ENCODE results near the gene PODN. TPM values are rescaled to one million over a fixed set of nuclear protein-coding genes. Genes with fewer than 3 reads are reported as not detected.

PODN gene, protein sequence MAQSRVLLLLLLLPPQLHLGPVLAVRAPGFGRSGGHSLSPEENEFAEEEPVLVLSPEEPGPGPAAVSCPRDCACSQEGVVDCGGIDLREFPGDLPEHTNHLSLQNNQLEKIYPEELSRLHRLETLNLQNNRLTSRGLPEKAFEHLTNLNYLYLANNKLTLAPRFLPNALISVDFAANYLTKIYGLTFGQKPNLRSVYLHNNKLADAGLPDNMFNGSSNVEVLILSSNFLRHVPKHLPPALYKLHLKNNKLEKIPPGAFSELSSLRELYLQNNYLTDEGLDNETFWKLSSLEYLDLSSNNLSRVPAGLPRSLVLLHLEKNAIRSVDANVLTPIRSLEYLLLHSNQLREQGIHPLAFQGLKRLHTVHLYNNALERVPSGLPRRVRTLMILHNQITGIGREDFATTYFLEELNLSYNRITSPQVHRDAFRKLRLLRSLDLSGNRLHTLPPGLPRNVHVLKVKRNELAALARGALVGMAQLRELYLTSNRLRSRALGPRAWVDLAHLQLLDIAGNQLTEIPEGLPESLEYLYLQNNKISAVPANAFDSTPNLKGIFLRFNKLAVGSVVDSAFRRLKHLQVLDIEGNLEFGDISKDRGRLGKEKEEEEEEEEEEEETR
- 19.4 TPM for total RNA-seq
- long read RNA-seq, transcript PODN-201 (11 exons, 3,010 nt), result major isoform, 11 of 28 reads
- long read RNA-seq, partial matches to known transcripts, result 14 of 28 reads
- long read RNA-seq, other reads (novel, unspliced or antisense), result 3 of 28 reads

DNA sequence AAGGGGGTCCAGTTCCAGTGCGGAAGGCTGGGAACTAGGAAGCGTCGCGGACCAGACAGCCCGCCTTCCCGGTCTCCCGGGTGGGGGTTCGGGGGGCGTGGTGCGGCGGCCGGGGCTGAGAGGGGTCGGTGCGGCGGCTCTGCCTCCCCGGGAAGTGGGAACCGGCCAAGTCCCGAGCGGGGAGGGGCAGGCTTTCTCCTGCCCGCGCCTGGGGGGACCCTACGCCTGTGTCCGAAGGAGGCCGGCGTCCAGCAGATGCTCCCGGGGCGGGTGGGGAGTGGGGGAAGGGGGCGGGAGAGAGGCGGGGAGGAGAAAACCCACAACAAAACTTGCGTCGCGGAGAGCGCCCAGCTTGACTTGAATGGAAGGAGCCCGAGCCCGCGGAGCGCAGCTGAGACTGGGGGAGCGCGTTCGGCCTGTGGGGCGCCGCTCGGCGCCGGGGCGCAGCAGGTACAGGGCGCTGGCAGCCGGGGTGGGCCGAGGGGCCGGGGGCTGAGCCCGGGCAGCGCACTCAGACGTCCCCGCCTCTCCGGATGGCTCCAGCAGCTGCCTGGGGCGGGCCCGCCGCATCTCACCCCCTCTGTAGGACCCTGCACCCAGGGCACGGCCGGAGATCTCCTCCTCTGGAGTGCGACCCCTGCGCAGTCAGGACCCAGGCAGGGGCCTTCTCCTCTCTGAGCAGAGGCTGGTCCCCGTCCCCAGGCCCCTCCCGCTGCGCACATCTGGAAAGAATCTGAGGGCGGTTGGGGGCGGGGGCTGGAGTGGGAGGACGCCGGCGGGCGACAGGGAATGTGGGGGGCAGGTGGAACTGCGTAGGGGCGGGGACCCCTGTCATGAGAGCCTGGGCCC is at the start of gene PODN:
TSS of gene PODN (plus strand) at position 355 of the 849 bp plus-strand sequence. CDS start 7,643 bp downstream, outside the sequence.
- intact Hi-C loops (cut with DNase I), result loop anchor here (5.0 kb wide), 1 partner anchor 60 kb away; no protein-coding TSS in a partner anchor
- DNase-seq (ENCODE audit: low spot score), result peak; percentile 71

DNA sequence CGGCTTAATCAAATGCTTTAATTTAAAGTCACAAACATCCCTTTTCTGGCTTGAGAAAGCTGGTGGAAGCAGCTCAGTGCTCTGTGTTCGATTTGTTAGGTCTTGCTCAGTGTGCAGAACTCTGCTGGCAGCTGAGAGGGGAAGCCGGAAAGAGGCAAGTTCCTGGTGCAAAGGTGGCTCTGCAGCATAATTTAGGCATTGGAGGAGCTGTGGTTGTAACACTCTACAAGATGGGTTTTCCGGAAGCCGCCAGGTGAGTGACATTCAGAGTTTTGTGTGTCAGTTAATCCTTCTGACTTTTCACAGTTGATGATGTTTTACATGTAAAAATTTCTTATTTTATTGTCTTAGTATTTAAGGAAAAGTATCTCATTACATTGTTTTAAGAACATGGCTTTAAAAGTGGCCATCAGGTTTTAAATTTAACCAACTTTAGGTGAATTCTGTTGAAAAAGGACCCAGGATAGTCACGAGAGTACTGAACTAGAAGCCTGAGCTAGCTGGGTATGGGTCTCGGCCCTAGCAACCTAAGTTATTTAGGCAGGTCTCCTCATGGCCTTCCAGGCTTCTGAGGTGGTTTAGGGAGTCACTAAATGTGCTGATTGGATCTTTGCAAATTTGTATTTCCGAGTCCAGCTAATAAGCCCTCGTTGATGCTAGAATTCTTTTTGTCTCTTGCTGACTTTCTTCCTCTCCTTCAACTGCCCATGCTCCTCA is 47.1 kb upstream of the PODN start:
- intact Hi-C loops (cut with DNase I), result loop anchor here (2.0 kb wide), 1 partner anchor 32 kb away; no protein-coding TSS in a partner anchor
- peak; percentile 87 for DNase-seq (ENCODE audit: low spot score)

- intact Hi-C loops (cut with DNase I), result loop anchor here (2.0 kb wide), 1 partner anchor 31 kb away; no protein-coding TSS in a partner anchor
These were observed 46.5 kb upstream of the PODN start for GRCh38 chr1:53015508-53015860.

DNA sequence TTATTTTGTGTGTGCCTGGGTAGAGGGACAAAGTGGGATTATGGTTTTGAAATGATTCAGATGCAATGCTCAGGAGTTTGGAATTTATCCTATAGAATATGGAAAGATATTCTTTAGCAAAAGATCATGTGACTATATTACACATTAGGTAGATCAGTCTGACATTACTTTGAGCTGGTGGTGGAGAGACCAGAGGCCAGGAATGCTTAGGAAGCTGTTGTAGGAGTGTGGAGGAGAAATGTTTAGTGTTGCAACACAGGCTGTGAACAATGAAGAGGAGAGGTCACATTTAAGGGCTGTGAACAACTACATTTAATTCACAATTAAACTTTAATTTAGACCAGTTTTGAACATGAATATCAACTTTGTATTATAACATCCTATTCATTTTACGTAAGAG is 45.3 kb upstream of the PODN start:
- intact Hi-C loops (cut with DNase I), result no loop called here
- DNase-seq (ENCODE audit: low spot score), result no peak

More at GRCh38 chr1:53015508-53015860, 46.5 kb upstream of the PODN start:
- no peak for DNase-seq (ENCODE audit: low spot score)

GRCh38 chr1:53020588-53020987 is 41.4 kb upstream of the PODN start:
- DNase-seq (ENCODE audit: low spot score), result no peak
- intact Hi-C loops (cut with DNase I), result no loop called here

GRCh38 chr1:53022179-53022578 is 39.8 kb upstream of the PODN start:
- no peak for DNase-seq (ENCODE audit: low spot score)
- intact Hi-C loops (cut with DNase I), result no loop called here

DNA sequence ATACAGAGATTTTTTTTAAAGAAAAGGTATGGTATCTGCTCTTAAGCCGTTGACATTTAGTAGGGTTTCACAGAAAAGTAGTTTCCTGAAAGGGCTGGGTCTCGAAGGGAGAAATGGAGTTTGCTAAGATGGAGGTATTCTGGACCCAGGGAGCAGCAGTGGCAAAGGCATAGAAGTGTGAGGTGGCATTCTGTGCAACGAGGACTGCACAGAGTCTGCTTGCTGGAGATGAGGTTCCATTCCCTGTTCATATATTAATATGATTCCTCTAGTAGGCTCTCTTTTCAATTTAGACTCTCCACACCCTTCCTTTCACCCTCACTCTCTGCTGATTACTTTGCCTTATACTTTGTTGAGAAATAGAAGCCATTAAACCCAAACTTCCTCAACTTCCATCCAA is 38.5 kb upstream of the PODN start:
- no peak for DNase-seq (ENCODE audit: low spot score)
- intact Hi-C loops (cut with DNase I), result no loop called here

GRCh38 chr1:53024117-53024516 is 37.9 kb upstream of the PODN start:
- intact Hi-C loops (cut with DNase I), result no loop called here

DNA sequence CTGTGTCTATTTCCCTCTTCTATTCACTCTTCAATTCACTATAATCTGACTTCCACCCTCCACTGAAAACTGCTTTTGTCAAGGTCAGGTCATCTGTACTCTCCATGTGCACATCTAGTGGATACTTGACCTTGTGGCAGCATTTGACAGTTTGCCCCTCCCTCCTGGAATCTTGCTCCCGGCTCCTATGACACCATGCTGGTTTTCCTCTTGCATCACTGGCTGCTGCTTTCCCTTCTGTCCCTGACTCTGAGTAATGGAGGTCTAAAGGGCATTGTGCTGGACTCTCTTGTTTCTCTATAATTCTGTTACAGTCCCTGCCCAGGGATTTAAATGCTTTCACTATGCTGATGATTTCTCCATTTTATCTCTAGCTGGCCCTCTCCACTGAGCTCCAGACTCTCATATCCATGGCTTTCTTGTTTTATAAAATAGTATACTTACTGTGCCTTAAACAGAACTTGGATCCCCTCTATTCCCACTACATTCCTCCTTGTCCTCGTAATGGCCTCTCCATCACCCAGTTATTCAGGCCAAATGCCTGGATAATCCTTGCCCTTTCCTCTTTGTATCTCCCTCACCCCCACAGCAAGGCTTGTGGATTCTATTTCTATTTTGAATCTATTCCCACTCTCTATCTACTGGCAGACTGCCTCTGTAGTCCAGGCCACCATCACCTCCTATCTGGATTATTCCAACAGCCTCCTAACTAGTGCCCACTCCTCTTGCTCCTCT is 36.8 kb upstream of the PODN start:
- intact Hi-C loops (cut with DNase I), result loop anchor here (1.0 kb wide), 1 partner anchor 24 kb away; no protein-coding TSS in a partner anchor
- DNase-seq (ENCODE audit: low spot score), result no peak

More at GRCh38 chr1:53024117-53024516, 37.9 kb upstream of the PODN start:
- DNase-seq (ENCODE audit: low spot score), result no peak

- intact Hi-C loops (cut with DNase I), result loop anchor here (1.0 kb wide), 1 partner anchor 24 kb away; no protein-coding TSS in a partner anchor
- no peak for DNase-seq (ENCODE audit: low spot score)
These were observed 36.3 kb upstream of the PODN start for GRCh38 chr1:53025769-53026112.

DNA sequence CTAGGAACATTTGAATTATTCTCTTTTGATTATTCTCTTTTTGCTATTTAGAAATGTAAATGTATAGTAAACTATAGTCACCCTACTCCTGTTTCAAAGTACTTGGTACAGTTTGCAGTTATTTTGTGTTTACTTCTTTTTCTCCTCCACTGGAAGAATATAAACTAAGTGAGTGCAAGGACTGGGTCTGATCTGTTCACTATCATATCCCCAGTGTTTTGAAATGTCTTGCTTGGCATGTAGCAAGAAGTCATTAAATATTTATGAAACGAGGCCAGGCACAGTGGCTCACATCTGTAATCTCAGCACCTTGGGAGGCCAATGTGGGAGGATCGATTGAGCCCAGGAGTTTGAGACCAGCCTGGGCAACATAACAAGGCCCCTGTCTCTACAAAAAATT is 35.8 kb upstream of the PODN start:
- intact Hi-C loops (cut with DNase I), result no loop called here
- no peak for DNase-seq (ENCODE audit: low spot score)

- intact Hi-C loops (cut with DNase I), result no loop called here
- no peak for DNase-seq (ENCODE audit: low spot score)
These were observed 30.3 kb upstream of the PODN start for GRCh38 chr1:53031732-53032131.

GRCh38 chr1:53037159-53037558 is 24.9 kb upstream of the PODN start:
- no peak for DNase-seq (ENCODE audit: low spot score)
- intact Hi-C loops (cut with DNase I), result no loop called here

DNA sequence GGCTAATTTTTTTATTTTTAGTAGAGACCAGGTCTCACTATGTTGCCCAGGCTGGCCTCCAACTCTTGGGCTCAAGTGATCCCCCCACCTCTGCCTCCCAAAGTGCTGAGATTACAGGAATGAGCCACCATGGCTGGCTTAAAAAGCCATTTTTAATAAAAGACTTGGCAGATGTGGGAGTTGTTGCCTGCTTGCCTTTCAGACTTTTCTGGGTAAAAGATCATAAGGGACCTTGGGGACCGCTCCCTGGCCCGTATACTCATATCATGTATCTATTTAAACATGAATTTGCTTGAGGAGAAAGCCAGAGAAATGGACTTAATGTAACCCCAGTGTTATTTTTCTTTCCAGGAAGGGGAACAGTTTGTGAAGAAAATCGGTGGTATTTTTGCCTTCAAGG is 23.4 kb upstream of the PODN start:
- DNase-seq (ENCODE audit: low spot score), result no peak
- intact Hi-C loops (cut with DNase I), result no loop called here

DNA sequence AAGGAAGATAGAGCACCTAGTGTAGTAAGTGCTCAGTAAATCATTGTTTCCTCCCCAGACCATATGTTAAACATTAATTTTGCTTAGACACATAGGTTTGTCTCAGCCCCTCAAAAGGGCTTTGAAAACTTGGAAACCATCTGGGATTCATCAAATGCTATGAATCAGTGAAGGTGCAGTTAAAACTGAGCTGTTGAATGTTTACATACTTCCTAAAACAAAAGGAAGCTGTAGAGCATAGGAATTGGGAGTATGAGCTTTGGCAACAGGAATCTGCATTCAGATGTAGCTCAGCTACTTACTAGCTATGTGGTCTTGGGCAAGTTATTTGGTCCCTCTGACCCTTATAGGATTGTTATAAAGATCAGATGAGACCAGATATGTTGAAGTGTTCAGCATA is 18.7 kb upstream of the PODN start:
- intact Hi-C loops (cut with DNase I), result no loop called here
- DNase-seq (ENCODE audit: low spot score), result no peak

- DNase-seq (ENCODE audit: low spot score), result no peak
- intact Hi-C loops (cut with DNase I), result no loop called here
These were observed 17.1 kb upstream of the PODN start for GRCh38 chr1:53044926-53045325.

DNA sequence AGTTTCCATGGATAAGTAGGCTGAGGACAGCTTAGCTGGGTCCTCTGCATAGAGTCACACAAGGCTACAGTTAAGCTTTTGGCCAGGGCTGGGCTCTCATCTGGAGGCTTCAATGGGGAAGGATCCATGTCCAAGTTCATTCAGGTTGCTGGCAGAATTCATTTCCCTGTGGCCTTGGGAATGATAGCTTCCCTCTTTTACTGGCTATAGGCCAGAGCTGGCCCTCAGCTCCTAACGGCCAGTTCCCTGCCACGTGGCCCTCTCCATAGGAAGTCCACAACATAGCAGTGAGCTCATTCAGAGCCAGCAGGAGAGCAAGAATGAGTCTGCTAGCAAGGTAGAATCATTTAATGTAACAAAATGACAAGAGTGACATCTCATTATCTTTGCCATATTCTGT is 15.1 kb upstream of the PODN start:
- DNase-seq (ENCODE audit: low spot score), result no peak
- intact Hi-C loops (cut with DNase I), result loop anchor here (2.0 kb wide), 1 partner anchor 32 kb away; no protein-coding TSS in a partner anchor
